Measurements from ENCODE around the gene ERN2. TPM values are rescaled to one million over a fixed set of nuclear protein-coding genes. Genes with fewer than 3 reads are reported as not detected.

The ERN2 gene
- total and polyA plus RNA-seq, 2 of the 13 experiments (the other 11 are each of a cell fraction or from before 2014, with no cell fraction given) = 2.2 to 3.5 TPM

GRCh38 chr16:23678430-23679273 lies 34.4 kb downstream of the ERN2 start, which contains the start of gene PLK1 (continued):
- no peak for TF ChIP-seq FUBP1 (CRISPR knock-in tag; IDR thresholded peaks at IDR 0.05; ENCODE audit: borderline replicate concordance)
- TF ChIP-seq NR0B2 (CRISPR knock-in tag; IDR thresholded peaks at IDR 0.05) = peak; percentile 88
- TF ChIP-seq KMT2B (CRISPR knock-in tag; IDR thresholded peaks at IDR 0.05) = peak; percentile 93
- no peak for TF ChIP-seq PAF1 (CRISPR knock-in tag; IDR thresholded peaks at IDR 0.05)
- TF ChIP-seq ZNF841 (CRISPR knock-in tag; IDR thresholded peaks at IDR 0.05; ENCODE audit: borderline replicate concordance) = peak; percentile 100
- TF ChIP-seq ZNF18 (CRISPR knock-in tag; IDR thresholded peaks at IDR 0.05; ENCODE audit: insufficient replicate concordance) = no peak
- TF ChIP-seq ZNF296 (CRISPR knock-in tag; conservative IDR thresholded peaks at IDR 0.05) = peak; percentile 60; the same call in 1 of the 2 replicates
- TF ChIP-seq KDM4B (CRISPR knock-in tag; IDR thresholded peaks at IDR 0.05) = peak; percentile 30; the same call in 1 of the 2 replicates
- peak; percentile 37; the same call in 1 of the 2 replicates for TF ChIP-seq ZNF784 (CRISPR knock-in tag; IDR thresholded peaks at IDR 0.05; ENCODE audit: borderline replicate concordance)
- no peak for TF ChIP-seq ZNF207 (IDR thresholded peaks at IDR 0.05; ENCODE audit: borderline replicate concordance)
- peak; percentile 67; the same call in 1 of the 2 replicates for TF ChIP-seq FIP1L1 (IDR thresholded peaks at IDR 0.05; ENCODE audit: borderline replicate concordance, insufficient read depth, low read depth, low read length)
- no peak; the same call in 1 of the 2 replicates for TF ChIP-seq ZIK1 (CRISPR knock-in tag; IDR thresholded peaks at IDR 0.05; ENCODE audit: borderline replicate concordance, low read depth)
- 0 out of 2 replicates have a peak, but pooled peaks have one; percentile 73 for TF ChIP-seq TOE1 (CRISPR knock-in tag; IDR thresholded peaks at IDR 0.05)
- TF ChIP-seq TFDP2 (CRISPR knock-in tag; IDR thresholded peaks at IDR 0.05) = peak; percentile 100
- TF ChIP-seq REL (CRISPR knock-in tag; conservative IDR thresholded peaks at IDR 0.05) = peak; percentile 100
- TF ChIP-seq ZMYM2 (CRISPR knock-in tag; IDR thresholded peaks at IDR 0.05) = peak; percentile 96
- TF ChIP-seq ZNF543 (CRISPR knock-in tag; IDR thresholded peaks at IDR 0.05) = no peak
- no peak; the same call in 1 of the 2 replicates for TF ChIP-seq SIX1 (CRISPR knock-in tag; IDR thresholded peaks at IDR 0.05; ENCODE audit: borderline replicate concordance)
- TF ChIP-seq KDM2A (CRISPR knock-in tag; IDR thresholded peaks at IDR 0.05; ENCODE audit: borderline replicate concordance, low read depth) = peak; percentile 99
- TF ChIP-seq RBM22 (optimal IDR thresholded peaks at IDR 0.05; ENCODE audit: low read length) = peak; percentile 80
- TF ChIP-seq ATF1 (CRISPR knock-in tag; IDR thresholded peaks at IDR 0.05) = peak; percentile 77
- TF ChIP-seq CEBPG (CRISPR knock-in tag; IDR thresholded peaks at IDR 0.05) = peak; percentile 78
- peak; percentile 87; the same call in 1 of the 2 replicates for TF ChIP-seq ZNF350 (CRISPR knock-in tag; IDR thresholded peaks at IDR 0.05; ENCODE audit: borderline replicate concordance, low read depth)

Measured in HepG2 (cell line).